ENCODE data around the gene SIGLEC5. TPM values are rescaled to one million over a fixed set of nuclear protein-coding genes. Genes with fewer than 3 reads are reported as not detected.

The SIGLEC5 gene
- polyA plus RNA-seq, 1 donor from 2014 or later = not detected

- no peak overlapping the region for H3K27ac Mint-ChIP-seq
- H3K4me3 Mint-ChIP-seq = no peak overlapping the region
- H3K9me3 Mint-ChIP-seq = peaks cover 14 to 48% (median 21%) of the 10 kb centered on the region in 3 donors
- peaks cover 28% of the 10 kb centered on the region for H3K36me3 Mint-ChIP-seq
- H3K27me3 Mint-ChIP-seq = no peaks in the 10 kb centered on the region
- H3K4me1 Mint-ChIP-seq = no peaks in the 10 kb centered on the region
These were observed 42.7 kb downstream of the SIGLEC5 start for GRCh38 chr19:51587264-51588191.

GRCh38 chr19:51586799-51587198 lies 43.4 kb downstream of the SIGLEC5 start:
- H3K4me1 Mint-ChIP-seq = no peaks in the 10 kb centered on the region
- H3K4me3 Mint-ChIP-seq = no peak overlapping the region
- no peaks in the 10 kb centered on the region for H3K27me3 Mint-ChIP-seq
- H3K27ac Mint-ChIP-seq = no peak overlapping the region
- peaks cover 28% of the 10 kb centered on the region for H3K36me3 Mint-ChIP-seq
- H3K9me3 Mint-ChIP-seq = peaks cover 14 to 48% (median 21%) of the 10 kb centered on the region in 3 donors

- no peak overlapping the region for H3K4me3 Mint-ChIP-seq
- H3K4me1 Mint-ChIP-seq = no peaks in the 10 kb centered on the region
- H3K36me3 Mint-ChIP-seq = peaks cover 28% of the 10 kb centered on the region
- no peak overlapping the region for H3K27ac Mint-ChIP-seq
- peaks cover 14 to 48% (median 21%) of the 10 kb centered on the region in 3 donors for H3K9me3 Mint-ChIP-seq
- H3K27me3 Mint-ChIP-seq = no peaks in the 10 kb centered on the region
These were observed 44.0 kb downstream of the SIGLEC5 start for GRCh38 chr19:51586103-51586728.

- Mint-ChIP-seq H3K9me3 (no peaks in the 10 kb centered on the region), H3K27me3 (no peaks in the 10 kb centered on the region), H3K4me1 (peaks cover 16 to 27% (median 27%) of the 10 kb centered on the region in 3 donors), H3K4me3 (peak overlapping the region in 2 of 4 donors; percentile 30 to 52), H3K36me3 (peaks cover 11% of the 10 kb centered on the region), H3K27ac (peak overlapping the region in 2 of 3 donors; percentile 13 to 19)
These were observed 53.4 kb downstream of the SIGLEC5 start for GRCh38 chr19:51576850-51577249.

GRCh38 chr19:51573331-51573730 lies 56.9 kb downstream of the SIGLEC5 start:
- Mint-ChIP-seq H3K27ac (no peak overlapping the region), H3K27me3 (no peaks in the 10 kb centered on the region), H3K36me3 (peaks cover 6% of the 10 kb centered on the region)

GRCh38 chr19:51572908-51573307 lies 57.3 kb downstream of the SIGLEC5 start:
- no peaks in the 10 kb centered on the region for H3K9me3 Mint-ChIP-seq
- peak overlapping the region in 1 of 3 donors; percentile 10 for H3K27ac Mint-ChIP-seq
- H3K4me1 Mint-ChIP-seq = peaks cover 29 to 45% (median 30%) of the 10 kb centered on the region in 3 donors
- no peaks in the 10 kb centered on the region for H3K27me3 Mint-ChIP-seq
- H3K4me3 Mint-ChIP-seq = peak overlapping the region in 2 of 4 donors; percentile 20 to 45
- H3K36me3 Mint-ChIP-seq = peaks cover 6% of the 10 kb centered on the region

More at GRCh38 chr19:51573331-51573730, 56.9 kb downstream of the SIGLEC5 start:
- Mint-ChIP-seq H3K4me1 (peaks cover 29 to 40% (median 30%) of the 10 kb centered on the region in 3 donors), H3K4me3 (peak overlapping the region in 2 of 4 donors; percentile 20 to 45), H3K9me3 (no peaks in the 10 kb centered on the region)

- Mint-ChIP-seq H3K4me3 (peak overlapping the region; percentile 95 to 100 (median 98)), H3K9me3 (no peaks in the 10 kb centered on the region), H3K4me1 (peaks cover 29 to 45% (median 30%) of the 10 kb centered on the region in 3 donors), H3K36me3 (peaks cover 6% of the 10 kb centered on the region), H3K27ac (peak overlapping the region in 2 of 3 donors; percentile 20 to 65), H3K27me3 (no peaks in the 10 kb centered on the region)
These were observed 57.8 kb downstream of the SIGLEC5 start for GRCh38 chr19:51572410-51572809.

GRCh38 chr19:51571599-51571998 lies 58.6 kb downstream of the SIGLEC5 start:
- H3K9me3 Mint-ChIP-seq = no peaks in the 10 kb centered on the region
- no peaks in the 10 kb centered on the region for H3K27me3 Mint-ChIP-seq
- H3K36me3 Mint-ChIP-seq = peaks cover 6% of the 10 kb centered on the region
- H3K27ac Mint-ChIP-seq = peak overlapping the region in 2 of 3 donors; percentile 20 to 94
- peaks cover 23 to 38% (median 25%) of the 10 kb centered on the region in 3 donors for H3K4me1 Mint-ChIP-seq
- peak overlapping the region; percentile 95 to 100 (median 98) for H3K4me3 Mint-ChIP-seq

- H3K4me1 Mint-ChIP-seq = peaks cover 22 to 37% (median 23%) of the 10 kb centered on the region in 3 donors
- H3K36me3 Mint-ChIP-seq = peaks cover 6% of the 10 kb centered on the region
- peak within 1 kb of the TSS; percentile 95 to 100 (median 98) for H3K4me3 Mint-ChIP-seq
- H3K27me3 Mint-ChIP-seq = no peaks in the 10 kb centered on the region
- no peaks in the 10 kb centered on the region for H3K9me3 Mint-ChIP-seq
- peak within 1 kb of the TSS; percentile 84 to 94 (median 85) for H3K27ac Mint-ChIP-seq
These were observed 59.1 kb downstream of the SIGLEC5 start, which contains the start of gene ZNF175 for GRCh38 chr19:51570962-51571575. ZNF175 (plus strand) TSS chr19:51571283; CDS start chr19:51573330, 2,047 bp downstream.

GRCh38 chr19:51568456-51568855 lies 61.7 kb downstream of the SIGLEC5 start:
- peaks cover 3% of the 10 kb centered on the region for H3K27me3 Mint-ChIP-seq
- H3K4me1 Mint-ChIP-seq = peaks cover 34 to 49% (median 37%) of the 10 kb centered on the region in 3 donors
- H3K9me3 Mint-ChIP-seq = peaks cover 0 to 2% (median 0%) of the 10 kb centered on the region in 3 donors
- no peak overlapping the region for H3K27ac Mint-ChIP-seq
- peak overlapping the region in 1 of 4 donors; percentile 54 for H3K4me3 Mint-ChIP-seq
- H3K36me3 Mint-ChIP-seq = no peaks in the 10 kb centered on the region

- H3K9me3 Mint-ChIP-seq = peaks cover 0 to 2% (median 0%) of the 10 kb centered on the region in 3 donors
- peaks cover 3% of the 10 kb centered on the region for H3K27me3 Mint-ChIP-seq
- no peak overlapping the region for H3K4me3 Mint-ChIP-seq
- H3K4me1 Mint-ChIP-seq = peaks cover 31 to 49% (median 37%) of the 10 kb centered on the region in 3 donors
- H3K27ac Mint-ChIP-seq = no peak overlapping the region
- no peaks in the 10 kb centered on the region for H3K36me3 Mint-ChIP-seq
These were observed 62.6 kb downstream of the SIGLEC5 start for GRCh38 chr19:51567583-51567982.

- H3K4me3 Mint-ChIP-seq = no peak overlapping the region
- H3K36me3 Mint-ChIP-seq = no peaks in the 10 kb centered on the region
- H3K4me1 Mint-ChIP-seq = peaks cover 22 to 43% (median 27%) of the 10 kb centered on the region in 3 donors
- no peak overlapping the region for H3K27ac Mint-ChIP-seq
- H3K27me3 Mint-ChIP-seq = peaks cover 3% of the 10 kb centered on the region
- H3K9me3 Mint-ChIP-seq = peaks cover 0 to 2% (median 0%) of the 10 kb centered on the region in 3 donors
These were observed 63.6 kb downstream of the SIGLEC5 start for GRCh38 chr19:51566489-51567100.

- Mint-ChIP-seq H3K36me3 (peaks cover 3% of the 10 kb centered on the region), H3K4me1 (peaks cover 19 to 43% (median 21%) of the 10 kb centered on the region in 3 donors), H3K27ac (peak overlapping the region in 1 of 3 donors; percentile 26), H3K4me3 (no peak overlapping the region), H3K27me3 (peaks cover 3% of the 10 kb centered on the region), H3K9me3 (peaks cover 0 to 2% (median 0%) of the 10 kb centered on the region in 3 donors)
These were observed 64.6 kb downstream of the SIGLEC5 start for GRCh38 chr19:51565583-51565982.

GRCh38 chr19:51564791-51565190 lies 65.4 kb downstream of the SIGLEC5 start:
- Mint-ChIP-seq H3K4me3 (peak overlapping the region in 2 of 4 donors; percentile 55 to 84), H3K27me3 (peaks cover 3% of the 10 kb centered on the region), H3K27ac (peak overlapping the region in 2 of 3 donors; percentile 14 to 52)

More at GRCh38 chr19:51564791-51565190, 65.4 kb downstream of the SIGLEC5 start:
- Mint-ChIP-seq H3K9me3 (peaks cover 0 to 2% (median 0%) of the 10 kb centered on the region in 3 donors), H3K4me1 (peaks cover 17 to 40% (median 19%) of the 10 kb centered on the region in 3 donors), H3K36me3 (peaks cover 3% of the 10 kb centered on the region)
